Subcutaneous adipose tissue (tissue), 4 donors: Measurements from ENCODE around the gene ARMCX4. TPM values are rescaled to one million over a fixed set of nuclear protein-coding genes. Genes with fewer than 3 reads are reported as not detected.

ENCODE experiments used
- CTCF ChIP-seq: fragments of 450-650 bp; IDR thresholded peaks from one replicate; pipeline ENCODE4 v1.5.1; 2016; ENCODE audit warnings: low read depth, mild to moderate bottlenecking, control low read depth, antibody characterized with exemption, moderate library complexity
- total RNA-seq, 4 donors: library from RNA; depleted of rRNA; stranded (reverse); fragments of >200 nt; gene quantifications; one replicate each; pipeline ENCODE4 v1.1.0, GENCODE V29; 2016

Gene ARMCX4
- total RNA-seq, 4 donors from 2014 or later: 7.1 to 19.8 (median 12.1) TPM

GRCh38 chrX:101462892-101463291 lies 22.4 kb upstream of the ARMCX4 start:
- TF ChIP-seq CTCF: no peak

GRCh38 chrX:101478366-101478765 lies 6.9 kb upstream of the ARMCX4 start:
- TF ChIP-seq CTCF: no peak

- TF ChIP-seq CTCF: no peak
Observed at GRCh38 chrX:101482296-101482695, 3.0 kb upstream of the ARMCX4 start.

- TF ChIP-seq CTCF: no peak
Observed at GRCh38 chrX:101483705-101484104, 1.6 kb upstream of the ARMCX4 start.

GRCh38 chrX:101484135-101484534 lies 1.1 kb upstream of the ARMCX4 start:
- no peak for TF ChIP-seq CTCF

- TF ChIP-seq CTCF: no peak
Observed at GRCh38 chrX:101488796-101489195, 3.5 kb downstream of the ARMCX4 start.

- no peak for TF ChIP-seq CTCF
Observed at GRCh38 chrX:101491943-101492342, 6.7 kb downstream of the ARMCX4 start.

- TF ChIP-seq CTCF: no peak
Observed at GRCh38 chrX:101493225-101493624, 8.0 kb downstream of the ARMCX4 start.
